GM21825 (cell line): ENCODE data around the gene SNX24.
A peak's percentile ranks its signal among the peaks of the same experiment; 100 is the strongest.
"Not testable (repeated sequence)": the region's sequence is repeated elsewhere in the genome, so short reads cannot be mapped to it uniquely, and the experiment has no call there.

Source experiments
- ATAC-seq: cut with Tn5 transposase; IDR thresholded peaks from one replicate; pipeline ENCODE4 v1.9.1; 2021; ENCODE audit warnings: mild to moderate bottlenecking, moderate library complexity; ENCODE audit not compliant: unreplicated experiment

Gene SNX24

DNA sequence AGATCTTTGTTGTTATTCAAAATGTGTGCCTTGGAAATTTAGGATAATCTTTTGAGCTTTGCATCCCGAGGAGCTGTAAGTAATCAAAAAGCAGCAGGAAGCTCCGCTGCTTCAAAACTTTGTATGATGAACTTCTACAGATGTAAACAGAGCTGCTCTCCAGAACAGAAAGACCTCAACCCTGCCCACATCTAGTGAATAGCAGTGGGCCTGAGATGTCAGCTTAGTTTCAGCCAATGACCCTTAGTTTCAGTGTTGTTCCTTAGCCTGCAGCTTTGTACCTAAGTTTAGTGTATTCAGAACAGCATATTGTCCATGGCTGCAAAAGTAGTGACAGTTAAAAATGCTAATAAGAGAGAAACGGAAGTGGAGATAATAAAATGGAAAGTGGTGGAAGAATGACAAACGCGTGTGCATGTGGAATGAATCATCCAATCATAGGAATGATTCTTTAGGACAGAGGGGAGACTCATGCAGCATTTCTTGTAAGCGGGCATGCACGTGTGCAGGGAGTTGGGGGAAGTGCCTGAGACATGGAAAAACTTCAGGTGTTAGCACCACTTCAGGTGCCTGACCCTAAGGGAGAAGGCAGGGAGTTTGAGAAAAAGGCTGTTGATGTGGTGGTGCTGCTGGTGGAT, 24.9 kb downstream of the SNX24 start:
- no peak for ATAC-seq

GRCh38 chr5:122871661-122872060, 26.2 kb downstream of the SNX24 start:
- ATAC-seq = no peak

DNA sequence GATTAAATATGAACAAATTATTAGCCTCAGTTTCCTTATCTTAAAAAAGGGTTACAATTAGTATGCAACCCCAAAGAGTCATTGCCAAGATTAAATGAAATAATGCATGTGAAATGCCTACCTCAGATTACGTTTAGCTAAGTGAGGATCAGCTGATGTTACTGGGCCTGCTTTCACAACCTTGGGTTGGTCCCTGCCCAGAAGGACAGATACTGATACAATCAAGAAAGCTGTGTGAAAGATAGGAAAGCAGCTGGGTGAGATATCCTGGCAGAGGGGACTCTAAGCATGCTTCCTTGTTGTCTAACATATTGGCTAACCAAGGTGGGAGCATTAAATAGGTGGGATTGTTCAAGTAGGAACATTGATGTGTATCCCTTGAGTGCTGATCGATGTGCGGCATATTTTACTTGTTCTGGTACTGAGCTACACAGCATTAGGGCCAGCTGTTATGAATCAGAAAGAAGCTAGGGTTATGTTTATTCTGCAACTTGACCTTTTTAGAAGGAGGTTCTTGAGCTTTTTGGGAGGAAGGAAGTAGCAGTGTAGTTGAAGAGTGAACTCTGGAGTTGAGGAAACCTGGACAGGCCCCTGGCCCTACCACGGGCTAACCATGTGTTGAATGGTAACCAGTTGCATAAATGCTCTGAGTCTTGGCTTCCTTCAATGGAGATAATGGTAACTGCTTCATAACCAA, 28.9 kb downstream of the SNX24 start:
- no peak for ATAC-seq

- peak; percentile 76 for ATAC-seq
Measured at GRCh38 chr5:122877518-122877917, 32.1 kb downstream of the SNX24 start.

DNA sequence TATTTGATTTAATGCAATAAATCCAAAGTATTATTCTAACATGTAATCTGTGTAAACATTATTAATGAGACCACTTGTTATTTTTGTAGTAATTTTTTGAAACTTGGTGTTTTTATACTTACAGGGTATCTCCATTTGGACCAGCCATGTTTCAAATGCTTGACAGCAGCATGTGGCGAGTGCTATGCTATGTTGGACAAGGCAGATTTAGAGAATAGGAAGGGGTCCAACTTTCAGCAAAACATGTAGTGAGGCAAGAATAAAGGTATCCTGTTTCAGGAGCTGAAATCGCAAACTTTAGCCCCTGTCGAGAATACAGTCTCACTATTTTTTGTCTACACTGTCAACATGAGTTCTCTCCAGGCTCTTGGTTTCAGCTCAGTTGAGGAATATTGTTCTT, 33.7 kb downstream of the SNX24 start:
- no peak for ATAC-seq

DNA sequence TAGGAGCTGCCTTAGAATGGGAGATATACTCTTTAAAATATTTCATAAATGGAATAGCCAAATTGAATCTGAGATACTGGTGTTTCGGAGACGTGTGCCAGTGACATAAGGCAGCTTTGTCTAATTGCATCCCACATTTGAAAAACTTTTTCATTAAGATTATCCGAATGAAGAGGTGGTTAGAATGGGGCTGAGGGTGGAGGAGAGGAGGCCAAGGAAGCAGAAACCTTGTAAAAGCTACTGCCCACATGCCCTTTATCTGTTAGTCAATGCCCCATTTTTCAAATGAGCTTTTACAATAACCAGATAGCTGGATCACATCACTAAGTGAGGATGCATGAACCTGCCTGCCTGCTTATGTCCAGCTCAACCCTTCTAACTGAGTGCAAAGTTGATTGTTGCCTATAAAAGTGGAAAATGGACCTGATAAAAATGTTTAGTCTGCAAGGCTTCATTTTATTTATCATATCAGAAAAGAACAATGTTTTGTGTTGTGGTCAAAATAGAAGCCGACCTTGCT, 34.8 kb downstream of the SNX24 start:
- ATAC-seq = no peak

DNA sequence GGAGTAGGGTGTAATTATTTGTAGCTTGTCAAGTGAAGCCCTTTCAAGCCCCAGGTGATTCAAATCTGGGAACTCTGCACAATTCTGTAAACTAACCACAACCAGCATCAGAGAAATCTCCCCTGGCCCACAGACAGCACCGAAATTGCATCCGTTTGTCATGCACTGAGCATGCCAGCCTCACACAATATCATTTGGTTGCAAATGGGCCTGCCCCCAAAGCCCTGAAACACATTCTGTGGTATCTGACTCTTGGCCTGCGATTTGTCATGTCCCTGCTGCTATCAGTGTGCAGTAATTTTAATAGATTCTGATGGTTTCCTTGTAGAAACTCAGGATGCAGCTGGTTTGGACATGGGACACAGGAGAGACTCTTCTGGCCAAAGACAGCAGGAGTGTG, 35.3 kb downstream of the SNX24 start:
- peak; percentile 62 for ATAC-seq

DNA sequence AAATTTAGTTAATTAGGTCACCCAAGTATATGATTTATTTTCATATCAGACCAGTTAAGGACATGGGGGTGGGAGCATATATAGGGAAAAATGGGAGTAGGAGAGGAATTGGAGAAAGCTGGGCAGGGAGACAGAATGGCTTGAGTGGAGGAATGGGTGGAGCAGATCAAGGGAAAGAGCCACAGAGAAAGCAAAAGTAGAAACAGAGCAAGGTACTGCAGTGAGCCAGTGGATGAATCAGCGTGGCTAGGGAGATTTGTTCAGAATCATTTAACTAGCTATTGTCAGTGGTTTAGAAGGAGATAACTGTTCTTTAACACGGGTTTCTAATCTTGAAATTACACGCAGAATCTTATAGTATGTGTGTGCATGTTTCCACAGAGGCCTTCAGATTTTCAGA, 37.4 kb downstream of the SNX24 start:
- ATAC-seq = peak; percentile 43

DNA sequence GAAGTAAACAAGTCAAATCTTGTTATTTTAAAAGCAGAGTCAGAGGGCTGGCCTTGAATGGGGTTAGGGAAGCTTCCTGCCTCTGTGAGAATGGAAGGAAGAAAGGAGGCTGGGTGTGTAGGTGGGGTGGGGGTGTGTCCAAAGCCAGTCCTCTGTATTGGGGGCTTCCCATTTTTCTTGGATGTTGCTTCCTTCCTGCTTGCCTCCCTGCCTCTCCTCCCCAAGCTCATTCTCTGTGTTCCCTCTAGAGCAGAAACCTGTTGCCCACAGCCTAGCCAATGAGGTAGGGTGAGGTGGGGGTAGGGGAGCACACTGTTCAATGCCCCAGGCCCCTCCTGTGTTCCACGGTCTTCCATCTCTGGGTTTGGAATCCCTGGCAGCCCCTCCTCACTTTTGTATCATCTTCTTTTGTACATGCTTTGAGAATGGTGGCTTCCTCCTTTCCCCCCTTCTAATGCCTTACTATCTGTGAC, 39.7 kb downstream of the SNX24 start:
- ATAC-seq = no peak

DNA sequence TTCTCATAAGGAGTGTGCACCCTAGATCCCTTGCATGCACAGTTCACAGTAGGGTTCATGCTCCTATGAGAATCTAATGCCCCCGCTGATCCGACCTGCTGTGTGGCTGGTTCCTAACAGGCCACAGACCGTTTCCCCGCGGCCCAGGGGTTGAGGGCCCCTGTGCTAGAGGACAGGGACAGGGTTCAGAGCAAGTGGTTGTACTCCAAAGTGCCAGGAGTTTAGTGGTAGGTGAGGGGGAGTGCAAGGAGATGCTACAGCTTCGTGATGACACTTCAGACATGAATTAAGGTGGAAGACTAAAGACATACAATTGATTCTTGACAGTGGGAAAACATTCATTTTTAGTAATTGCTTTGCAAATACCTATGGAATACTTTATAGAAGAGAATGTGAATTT, 40.5 kb downstream of the SNX24 start:
- ATAC-seq = no peak

- ATAC-seq = no peak
Measured at GRCh38 chr5:122895141-122895540, 49.7 kb downstream of the SNX24 start.

- ATAC-seq = no peak
Measured at GRCh38 chr5:122896598-122897282, 51.3 kb downstream of the SNX24 start.

DNA sequence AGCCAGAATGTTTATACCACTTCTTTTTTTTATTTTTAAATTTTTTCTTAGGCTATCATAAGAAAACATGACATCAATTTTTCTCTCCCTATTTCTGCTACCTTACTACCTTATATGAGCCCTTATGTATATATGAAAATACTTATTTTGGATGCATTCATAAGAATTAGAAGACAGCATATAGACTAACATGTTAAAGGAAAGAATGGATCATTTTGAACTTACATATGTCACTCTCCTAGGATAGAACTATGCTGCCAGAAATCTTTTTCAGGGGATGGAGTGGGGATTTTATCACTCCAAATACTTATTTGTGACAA, 51.8 kb downstream of the SNX24 start:
- ATAC-seq = no peak

GRCh38 chr5:122901346-122901745, 55.9 kb downstream of the SNX24 start:
- no peak for ATAC-seq

DNA sequence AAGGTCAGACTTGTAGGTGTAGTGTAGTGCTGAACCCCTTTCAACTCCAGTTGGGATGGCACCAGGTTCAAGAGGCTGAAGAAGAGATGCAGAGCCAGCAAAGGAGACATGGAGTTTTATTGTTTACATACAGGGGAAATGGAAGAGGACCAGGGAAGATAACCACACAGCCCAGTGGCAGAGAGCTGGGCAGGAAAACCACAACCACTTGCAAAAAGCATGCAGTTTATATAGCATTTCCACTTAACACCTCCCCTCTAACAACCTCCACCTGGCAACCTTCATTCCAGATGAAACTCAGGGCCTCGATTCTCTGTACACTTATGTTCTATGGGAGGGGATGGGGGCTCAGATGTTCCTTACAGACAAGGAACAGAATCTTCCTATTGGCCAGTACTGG, 56.9 kb downstream of the SNX24 start:
- no peak for ATAC-seq

GRCh38 chr5:122906768-122907167, 61.4 kb downstream of the SNX24 start:
- no peak for ATAC-seq

DNA sequence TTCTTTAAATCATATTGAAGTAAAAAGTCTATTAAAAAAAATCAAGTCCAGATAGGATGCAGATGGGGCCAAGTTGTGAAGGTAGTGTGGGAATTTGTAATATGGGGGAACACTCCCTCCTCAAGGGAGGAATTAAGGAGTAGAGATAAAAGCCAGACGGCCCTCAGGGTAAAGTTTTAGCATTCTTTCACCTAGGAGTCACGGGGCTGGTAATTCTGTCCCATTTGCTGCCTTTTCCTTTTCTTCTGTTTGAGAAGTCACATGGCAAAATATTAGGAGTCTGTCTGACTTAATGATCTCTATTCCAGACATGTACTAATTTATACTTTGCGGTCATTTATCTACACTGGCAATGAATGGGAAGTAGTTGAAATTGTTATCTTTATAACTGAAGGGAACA, 61.9 kb downstream of the SNX24 start:
- no peak for ATAC-seq

DNA sequence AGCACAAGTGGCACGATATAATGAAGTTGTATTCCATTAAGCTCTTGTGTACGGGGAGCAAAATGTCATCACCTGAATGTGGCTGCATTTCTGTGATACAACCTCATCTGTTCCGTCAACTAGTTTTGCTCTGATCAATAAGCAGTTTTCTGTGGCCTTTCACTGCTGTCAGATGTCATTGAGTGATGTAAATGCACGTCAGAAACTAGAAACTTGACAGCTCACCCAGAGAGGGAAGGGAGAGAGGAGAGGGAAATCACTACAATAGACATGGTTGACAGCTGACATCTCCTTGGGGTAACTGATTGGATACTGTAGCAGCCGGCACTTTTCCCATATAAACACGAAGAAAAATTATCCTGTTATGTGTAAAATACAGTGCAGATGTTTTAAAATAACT, 62.7 kb downstream of the SNX24 start:
- ATAC-seq = no peak

GRCh38 chr5:122908662-122909061, 63.2 kb downstream of the SNX24 start:
- ATAC-seq = no peak

DNA sequence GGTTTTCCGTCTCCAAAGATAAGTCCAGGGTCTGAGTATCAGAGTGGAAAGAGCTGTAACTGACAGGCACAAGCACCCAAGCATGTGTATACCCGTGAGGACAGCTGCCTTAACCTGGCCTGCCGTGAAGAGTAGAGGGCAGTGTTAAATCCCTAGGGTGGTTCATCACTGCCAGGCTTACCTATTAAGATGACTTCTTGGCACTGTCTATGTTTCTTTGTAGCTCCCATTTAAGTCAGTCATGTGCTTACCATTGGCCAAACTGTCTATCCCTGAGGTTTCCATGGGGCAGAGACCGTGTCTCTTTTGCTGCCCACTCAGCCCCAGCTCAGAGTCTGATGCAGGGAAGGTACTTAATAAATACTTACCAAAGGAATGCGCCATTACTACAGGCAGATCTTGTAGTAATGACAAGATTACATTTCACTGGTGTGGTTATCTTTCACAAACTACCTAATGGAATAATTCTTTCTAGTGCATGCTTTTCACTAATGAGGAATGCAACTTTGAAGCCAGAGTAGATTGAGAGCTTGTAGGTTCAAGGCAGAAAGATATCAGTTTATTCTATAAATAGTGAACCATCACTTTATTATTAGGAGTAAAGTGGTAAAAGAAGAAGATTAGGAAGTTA, 64.2 kb downstream of the SNX24 start:
- no peak for ATAC-seq

GRCh38 chr5:122913436-122913835, 68.0 kb downstream of the SNX24 start:
- ATAC-seq = not testable (repeated sequence)
